Activated CD8-positive, alpha-beta memory T cell treated with anti-CD3 and anti-CD28 coated beads for 24 hours (primary cell): ENCODE data around the gene DPH2.

Source experiments
- DNase-seq: peaks from one replicate; pipeline ENCODE4 v3.0.0-alpha.2; 2020

Gene DPH2

DNA sequence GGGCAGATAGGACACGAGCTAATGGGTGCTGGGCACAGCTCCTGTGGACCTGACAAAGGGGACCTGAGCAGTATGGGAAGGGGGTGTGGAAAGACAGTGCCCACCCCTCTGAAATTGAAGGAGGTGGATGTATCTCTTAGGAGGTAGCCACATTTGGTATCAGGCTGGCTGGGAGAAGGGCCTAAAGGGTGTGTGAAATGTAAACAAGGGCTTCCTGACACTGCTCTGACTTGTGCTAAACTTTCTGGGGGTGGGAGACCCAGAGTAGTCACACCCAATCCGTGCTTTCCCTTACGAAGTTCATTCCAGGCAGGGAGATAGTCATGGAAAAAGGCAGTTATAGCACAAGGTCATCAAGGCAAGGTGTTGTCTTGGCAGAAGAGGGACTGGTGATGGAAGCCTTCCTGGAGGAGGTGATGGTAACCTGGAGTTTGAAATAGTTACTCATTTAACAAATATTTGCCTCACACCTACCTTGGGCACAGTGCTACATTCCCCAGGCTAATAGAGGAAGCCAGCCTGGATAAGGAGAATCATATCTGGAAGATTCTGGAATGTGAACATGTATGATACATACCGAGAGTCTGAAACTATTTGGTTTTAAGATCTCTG, 16.3 kb downstream of the DPH2 start:
- DNase-seq = no peak

DNA sequence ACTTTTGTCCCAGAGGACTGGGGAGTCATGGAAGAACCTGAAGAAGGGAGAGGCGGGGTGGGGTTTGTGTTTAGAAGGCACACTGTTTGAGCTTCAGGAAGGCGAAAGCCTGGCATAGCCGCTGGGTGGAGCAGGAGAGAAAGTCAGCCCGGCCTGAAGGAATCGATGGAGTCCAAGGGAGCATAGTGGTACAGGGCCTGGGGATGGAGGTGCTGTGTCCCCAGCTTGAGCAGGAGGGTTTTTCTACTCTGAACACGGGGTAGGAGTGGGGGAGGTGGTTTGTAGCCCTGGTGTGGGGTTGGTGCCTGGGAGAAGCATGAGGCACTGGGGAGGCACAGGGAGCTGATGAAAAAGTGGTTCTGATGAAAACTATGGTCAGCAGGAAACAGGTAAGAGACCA, 16.9 kb downstream of the DPH2 start:
- no peak for DNase-seq

- no peak for DNase-seq
Measured at GRCh38 chr1:43987159-43987902, 17.5 kb downstream of the DPH2 start.

DNA sequence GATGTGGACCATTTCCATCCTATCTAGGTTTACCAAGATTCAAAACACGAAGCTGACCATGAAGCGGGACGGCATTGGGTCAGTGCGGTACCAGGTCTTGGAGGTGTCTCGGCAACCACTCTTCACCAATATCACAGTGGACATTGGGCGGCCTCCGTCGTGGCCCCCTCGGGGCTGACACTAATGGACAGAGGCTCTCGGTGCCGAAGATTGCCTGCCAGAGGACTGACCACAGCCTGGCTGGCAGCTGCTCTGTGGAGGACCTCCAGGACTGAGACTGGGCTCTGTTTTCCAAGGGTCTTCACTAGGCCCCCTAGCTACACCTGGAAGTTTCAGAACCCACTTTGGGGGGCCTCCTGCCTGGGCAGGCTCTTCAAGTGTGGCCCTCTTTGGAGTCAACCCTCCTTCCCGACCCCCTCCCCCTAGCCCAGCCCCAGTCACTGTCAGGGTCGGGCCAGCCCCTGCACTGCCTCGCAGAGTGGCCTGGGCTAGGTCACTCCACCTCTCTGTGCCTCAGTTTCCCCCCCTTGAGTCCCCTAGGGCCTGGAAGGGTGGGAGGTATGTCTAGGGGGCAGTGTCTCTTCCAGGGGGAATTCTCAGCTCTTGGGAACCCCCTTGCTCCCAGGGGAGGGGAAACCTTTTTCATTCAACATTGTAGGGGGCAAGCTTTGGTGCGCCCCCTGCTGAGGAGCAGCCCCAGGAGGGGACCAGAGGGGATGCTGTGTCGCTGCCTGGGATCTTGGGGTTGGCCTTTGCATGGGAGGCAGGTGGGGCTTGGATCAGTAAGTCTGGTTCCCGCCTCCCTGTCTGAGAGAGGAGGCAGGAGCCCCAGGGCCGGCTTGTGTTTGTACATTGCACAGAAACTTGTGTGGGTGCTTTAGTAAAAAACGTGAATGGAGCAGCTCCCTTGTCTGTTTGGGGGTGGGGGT, 20.7 kb downstream of the DPH2 start:
- DNase-seq = no peak

DNA sequence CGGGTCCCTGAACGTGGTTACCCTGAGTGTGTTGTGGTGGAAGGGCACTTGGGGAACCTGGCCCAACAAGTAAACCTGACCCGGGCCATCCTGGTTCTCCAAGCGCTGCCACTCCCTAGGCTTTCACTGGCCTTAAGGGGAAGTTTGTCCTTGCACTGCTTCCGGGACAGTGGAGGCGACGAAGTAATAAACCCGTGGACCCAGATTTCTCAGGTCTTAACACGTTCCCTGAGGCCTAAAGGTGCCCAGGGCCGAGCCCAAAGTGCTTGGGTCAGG, 21.3 kb downstream of the DPH2 start:
- no peak for DNase-seq

DNA sequence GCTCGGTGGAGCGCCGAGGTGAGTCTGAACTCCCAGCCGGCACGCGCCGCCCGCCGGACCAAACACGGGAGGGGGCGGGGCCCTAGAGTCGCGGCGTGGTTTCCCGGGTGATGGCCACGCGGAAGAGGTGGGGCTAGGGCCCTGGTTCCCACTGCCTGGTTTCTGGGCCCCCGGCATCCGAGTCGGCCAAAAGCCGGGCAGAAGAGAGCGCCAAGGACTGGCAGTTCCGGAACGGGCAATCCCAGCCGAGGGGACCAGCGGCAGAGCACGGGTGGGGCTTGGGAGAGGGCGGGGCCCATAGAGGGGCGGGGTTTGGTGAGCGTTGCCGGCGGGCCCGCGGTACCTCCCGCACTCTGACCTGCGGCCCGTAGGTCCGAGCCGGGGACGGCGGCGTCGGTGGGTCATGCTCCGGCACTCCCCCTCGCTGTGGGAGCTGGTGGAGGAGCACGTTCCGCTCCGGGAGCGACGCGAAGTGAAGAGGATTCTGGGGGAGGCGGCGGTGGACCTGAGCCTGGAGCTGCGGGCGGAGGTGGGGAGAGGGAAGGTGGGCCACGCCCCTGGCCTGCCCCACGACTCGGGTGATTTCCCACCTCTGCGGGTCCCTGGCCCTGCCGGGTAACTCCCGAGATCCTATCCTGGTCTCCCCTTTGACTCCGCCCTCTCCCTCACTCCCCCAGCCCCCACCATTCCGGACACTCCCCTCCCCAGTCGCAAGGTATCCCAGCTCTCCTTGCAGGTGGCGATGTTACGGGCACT, 21.8 kb downstream of the DPH2 start, which contains the start of gene CCDC24:
TSS of gene CCDC24 (plus strand) at position 124 of the 756 bp plus-strand sequence. CDS start at position 404, 280 bp downstream.
- peak; percentile 92 for DNase-seq

GRCh38 chr1:43992232-43992995, 22.6 kb downstream of the DPH2 start:
- no peak for DNase-seq

- DNase-seq = no peak
Measured at GRCh38 chr1:43993206-43993914, 23.6 kb downstream of the DPH2 start.

GRCh38 chr1:43994071-43994470, 24.3 kb downstream of the DPH2 start:
- DNase-seq = no peak

DNA sequence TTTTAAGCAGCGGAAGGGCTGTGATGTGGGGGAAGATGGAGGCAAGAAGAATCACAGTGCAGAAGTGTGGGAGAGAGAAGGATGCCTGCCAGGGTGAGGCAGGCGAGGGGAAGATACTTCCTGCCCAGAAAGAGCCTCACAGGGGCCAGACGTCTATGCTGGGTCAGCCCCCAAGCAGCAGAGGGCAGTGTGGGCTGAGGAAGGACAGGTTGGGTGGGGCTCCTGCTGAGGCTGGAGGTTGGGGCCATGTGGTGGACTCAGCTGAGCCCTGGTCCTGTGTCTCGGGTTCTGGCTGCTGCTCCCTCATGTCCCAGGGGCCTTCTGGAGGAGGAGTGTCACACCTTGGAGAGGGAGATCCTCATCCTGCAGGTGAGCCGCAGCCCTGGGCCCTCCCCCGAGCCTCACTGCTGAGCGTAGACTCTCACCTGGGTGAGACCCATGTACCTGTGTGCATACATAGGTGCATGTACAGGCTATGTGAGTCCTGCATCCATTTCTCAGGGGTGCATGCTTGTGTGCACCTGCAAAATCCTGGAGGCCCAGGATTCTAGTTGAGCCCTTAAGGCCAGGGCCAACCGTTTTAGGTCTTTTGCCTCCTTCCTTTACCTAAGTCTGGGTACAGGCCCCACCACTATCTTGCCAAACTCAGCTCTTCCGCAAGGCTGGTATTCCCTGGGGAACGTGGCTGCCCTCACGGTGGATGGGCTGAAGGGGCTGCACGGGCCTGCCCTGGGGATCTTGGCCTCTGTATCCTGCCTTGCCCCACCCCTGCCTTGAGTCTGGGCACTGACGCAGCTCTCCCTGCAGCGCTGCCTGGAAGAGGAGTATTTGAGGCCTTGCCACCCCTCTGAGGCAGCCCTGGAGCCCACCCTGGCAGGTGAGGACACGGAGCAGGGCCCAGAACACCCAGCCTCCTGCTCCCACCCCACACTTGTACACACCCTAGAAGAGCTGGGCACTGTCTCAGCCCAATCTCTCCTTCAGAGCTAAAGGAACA, 25.3 kb downstream of the DPH2 start:
- no peak for DNase-seq

GRCh38 chr1:43995984-43996732, 26.3 kb downstream of the DPH2 start:
- no peak for DNase-seq

- no peak for DNase-seq
Measured at GRCh38 chr1:43996733-43997115, 26.9 kb downstream of the DPH2 start.

DNA sequence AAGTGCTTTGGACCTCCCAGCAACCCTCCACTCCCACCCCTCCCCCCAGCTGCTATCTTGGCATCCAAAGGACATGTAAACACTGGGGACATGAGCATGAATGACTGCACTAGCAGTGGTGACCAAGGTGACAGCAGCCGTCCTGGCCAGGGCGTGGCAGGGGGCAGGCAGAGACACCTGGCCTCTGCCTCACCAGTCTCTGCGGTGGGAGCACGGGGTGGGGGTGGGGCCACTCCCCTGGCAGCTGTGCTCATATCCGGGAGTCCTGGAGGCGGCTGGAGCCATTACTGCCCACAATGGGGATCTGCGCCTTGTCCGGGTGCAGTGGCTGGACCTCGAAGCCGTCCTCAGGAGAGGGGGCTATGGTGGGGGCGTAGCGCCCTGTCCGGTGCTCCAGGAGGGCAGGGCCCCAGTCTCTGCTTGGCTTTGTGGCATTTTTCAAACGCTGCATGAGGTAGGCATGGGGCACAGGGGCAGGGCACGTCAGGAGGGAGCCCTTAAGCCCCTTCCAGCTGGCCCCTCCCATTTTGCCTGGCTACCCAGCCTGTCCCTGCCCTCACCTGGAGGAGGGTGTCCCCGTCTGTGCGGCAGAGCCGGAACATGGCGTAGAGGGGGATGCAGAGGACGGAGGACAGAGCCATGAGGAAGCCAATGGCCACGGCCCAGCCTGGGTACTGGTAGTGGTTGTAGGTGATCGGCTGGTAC, 27.6 kb downstream of the DPH2 start:
- no peak for DNase-seq

DNA sequence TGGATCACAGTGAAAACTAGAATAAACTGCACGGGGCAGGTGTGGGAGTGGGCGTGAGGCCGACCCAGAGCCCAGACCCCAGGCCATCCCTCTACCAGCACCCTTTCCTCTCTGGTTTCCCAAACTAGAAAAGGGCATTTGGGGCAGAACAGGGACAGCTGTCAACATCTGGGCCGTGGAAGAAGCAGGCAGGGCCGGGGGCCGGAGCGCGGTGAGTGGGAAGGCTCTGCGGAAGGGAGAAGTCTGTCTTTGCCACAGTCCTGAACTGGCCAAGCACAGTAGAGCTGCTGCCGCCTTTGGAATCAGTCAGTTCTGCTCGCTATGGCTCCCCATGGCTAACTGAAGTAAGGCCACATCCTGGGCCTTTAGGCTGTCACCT, 28.2 kb downstream of the DPH2 start:
- no peak for DNase-seq

GRCh38 chr1:43999455-43999854, 29.6 kb downstream of the DPH2 start:
- no peak for DNase-seq

GRCh38 chr1:44000122-44000665, 30.4 kb downstream of the DPH2 start:
- no peak for DNase-seq

DNA sequence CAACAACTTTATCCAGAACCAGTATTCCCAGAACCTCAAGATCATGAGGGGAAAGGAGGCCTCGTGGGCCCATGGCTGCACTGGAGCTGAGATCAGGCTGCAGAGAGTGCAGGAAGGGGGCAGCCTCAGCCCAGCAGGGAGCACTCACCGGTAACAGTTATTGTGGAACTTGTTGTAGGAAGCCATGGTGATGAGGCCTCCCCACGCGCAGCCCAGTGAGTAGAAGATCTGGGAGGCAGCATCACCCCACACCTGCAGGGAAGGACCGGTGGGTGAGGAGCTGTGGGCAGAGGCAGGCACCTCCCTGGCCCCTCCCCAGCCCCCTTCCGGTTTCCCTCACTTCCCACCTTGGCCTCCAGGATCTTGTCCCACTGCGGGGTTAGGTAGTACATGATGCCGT, 32.4 kb downstream of the DPH2 start:
- DNase-seq = no peak

DNA sequence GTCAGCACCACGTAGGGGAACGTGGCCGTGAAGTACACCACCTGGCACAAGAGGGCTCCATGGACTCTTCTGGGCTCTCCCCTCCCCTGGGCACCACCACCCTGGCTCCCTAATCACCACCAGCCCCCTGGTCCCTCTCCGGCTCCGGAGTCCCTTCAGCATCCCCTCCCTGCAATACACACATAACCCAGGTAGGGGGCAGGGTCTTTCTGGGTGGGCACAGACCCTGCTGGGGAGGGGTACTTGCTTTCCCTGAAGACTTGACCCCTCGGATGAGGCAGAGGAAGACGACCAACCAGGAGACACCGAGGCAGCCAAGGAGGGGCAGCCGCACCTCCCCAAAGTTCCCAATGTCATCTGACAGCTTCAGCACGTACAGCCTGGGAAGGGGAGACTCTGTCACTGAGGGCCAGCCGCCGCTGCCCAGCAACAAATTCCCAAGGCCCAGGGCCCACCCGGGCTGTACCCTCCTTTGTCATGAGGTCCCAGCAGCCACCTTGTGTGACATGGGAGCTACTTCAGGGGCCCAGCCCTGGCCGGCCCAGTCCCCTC, 32.9 kb downstream of the DPH2 start:
- no peak for DNase-seq
